GM18868 (cell line): Measurements from ENCODE around the gene DERL3.

Experiments used
- ATAC-seq: cut with Tn5 transposase; IDR thresholded peaks from one replicate; pipeline ENCODE4 v1.9.1; 2021; ENCODE audit warnings: mild to moderate bottlenecking, moderate library complexity; ENCODE audit not compliant: unreplicated experiment

DERL3 gene

GRCh38 chr22:23832226-23833016 is 6.4 kb downstream of the DERL3 start:
- ATAC-seq: no peak

GRCh38 chr22:23831781-23832180 is 7.0 kb downstream of the DERL3 start:
- ATAC-seq: no peak

- ATAC-seq: no peak
These were observed 7.5 kb downstream of the DERL3 start for GRCh38 chr22:23831261-23831660.

GRCh38 chr22:23829845-23830372 is 8.9 kb downstream of the DERL3 start:
- no peak for ATAC-seq

GRCh38 chr22:23828800-23829680 is 9.8 kb downstream of the DERL3 start:
- ATAC-seq: no peak

GRCh38 chr22:23827351-23827995 is 11.3 kb downstream of the DERL3 start:
- no peak for ATAC-seq

- no peak for ATAC-seq
These were observed 12.1 kb downstream of the DERL3 start for GRCh38 chr22:23826510-23827350.

- ATAC-seq: no peak
These were observed 13.4 kb downstream of the DERL3 start for GRCh38 chr22:23825246-23825905.

GRCh38 chr22:23824476-23825245 is 14.1 kb downstream of the DERL3 start:
- no peak for ATAC-seq

GRCh38 chr22:23823331-23823791 is 15.4 kb downstream of the DERL3 start:
- ATAC-seq: no peak

GRCh38 chr22:23822101-23822671 is 16.6 kb downstream of the DERL3 start:
- no peak for ATAC-seq

- no peak for ATAC-seq
These were observed 18.0 kb downstream of the DERL3 start for GRCh38 chr22:23820748-23821211.

GRCh38 chr22:23818541-23818940 is 20.3 kb downstream of the DERL3 start:
- no peak for ATAC-seq

GRCh38 chr22:23817146-23817545 is 21.7 kb downstream of the DERL3 start:
- no peak for ATAC-seq

GRCh38 chr22:23816156-23816976 is 22.4 kb downstream of the DERL3 start:
- ATAC-seq: no peak

GRCh38 chr22:23815541-23816155 is 23.2 kb downstream of the DERL3 start:
- ATAC-seq: no peak

- ATAC-seq: no peak
These were observed 26.4 kb downstream of the DERL3 start for GRCh38 chr22:23812378-23812777.
